Daoy (cell line): ENCODE results near the gene APLP2. TPM values are rescaled to one million over a fixed set of nuclear protein-coding genes. Genes with fewer than 3 reads are reported as not detected.
"Not testable (repeated sequence)": the region's sequence is repeated elsewhere in the genome, so short reads cannot be mapped to it uniquely, and the experiment has no call there.

Experiments used
- DNase-seq: peaks from one replicate; pipeline ENCODE4 v3.0.0-alpha.2; 2015; ENCODE audit warnings: low read depth
- total RNA-seq: library from RNA; depleted of rRNA; stranded (reverse); fragments of >200 nt; shearing (Covaris generic); gene quantifications from 2 replicates; pipeline ENCODE4 v1.2.3, GENCODE V29; 2014; rRNA removed

APLP2 gene
- total RNA-seq, 1 experiment from 2014 or later: 103 TPM

DNA sequence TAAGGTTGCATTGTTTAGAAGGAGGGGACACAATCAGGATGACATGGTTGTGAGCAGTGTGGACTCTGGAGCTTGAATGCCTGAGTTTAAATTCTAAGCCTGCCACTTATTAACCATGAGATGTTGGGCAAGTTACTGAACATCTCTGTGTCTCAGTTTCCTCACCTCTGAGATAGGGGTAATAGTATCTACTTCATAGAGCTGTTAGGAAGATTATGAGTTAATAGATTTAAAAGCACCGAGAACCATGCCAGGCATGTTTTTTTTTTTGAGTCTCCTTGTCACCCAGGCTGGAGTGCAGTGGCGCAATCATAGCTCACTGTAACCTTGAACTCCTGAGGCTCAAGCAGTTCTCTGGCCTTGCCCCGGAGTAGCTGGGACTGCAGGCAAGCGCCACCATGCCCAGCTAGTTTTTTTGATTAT, 123.2 kb downstream of the APLP2 start:
- DNase-seq: no peak

DNA sequence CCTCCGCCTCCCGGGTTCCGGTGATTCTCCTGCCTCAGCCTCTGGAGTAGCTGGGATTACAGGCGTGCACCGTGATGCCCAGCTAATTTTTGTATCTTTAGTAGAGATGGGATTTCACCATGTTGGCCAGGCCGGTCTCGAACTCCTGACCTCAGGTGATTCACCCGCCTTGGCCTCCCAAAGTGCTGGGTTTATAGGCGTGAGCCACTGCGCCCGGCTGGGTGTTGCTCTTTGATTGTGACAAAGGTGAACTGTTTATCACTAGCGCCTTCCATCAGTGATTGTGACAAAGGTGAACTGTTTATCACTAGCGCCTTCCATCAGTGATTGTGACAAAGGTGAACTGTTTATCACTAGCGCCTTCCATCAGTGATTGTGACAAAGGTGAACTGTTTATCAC, 123.9 kb downstream of the APLP2 start:
- DNase-seq: not testable (repeated sequence)

Other genes with a start within 250 kb of the APLP2 start
- 20.2 and 21.5 TPM in 2 replicates for gene NFRKB, start 174.3 kb upstream of the APLP2 start, total RNA-seq
- gene PRDM10, start 67.1 kb upstream of the APLP2 start, total RNA-seq: 4.4 and 5.4 TPM in 2 replicates
- not detected in 2 replicates for gene ST14, start 89.9 kb downstream of the APLP2 start, total RNA-seq
- 17.4 and 19.8 TPM in 2 replicates for gene ZBTB44, start 245.0 kb downstream of the APLP2 start, total RNA-seq